A549 (cell line): ENCODE data around the gene HNRNPH1.
"Not testable (repeated sequence)": the region's sequence is repeated elsewhere in the genome, so short reads cannot be mapped to it uniquely, and the experiment has no call there.

Experiments
- SMC3 ChIP-seq: fragments of >200 bp; sonication (Bioruptor Twin); formaldehyde crosslinking; IDR thresholded peaks from 3 replicates; pipeline ENCODE4 v1.6.1; 2018; ENCODE audit warnings: inconsistent platforms
- TF ChIP-seq, protein P1 (sequence below): fragments of >200 bp; sonication (Bioruptor Twin); formaldehyde crosslinking; IDR thresholded peaks from 3 replicates; pipeline ENCODE4 v1.5.1; 2016

DNA sequence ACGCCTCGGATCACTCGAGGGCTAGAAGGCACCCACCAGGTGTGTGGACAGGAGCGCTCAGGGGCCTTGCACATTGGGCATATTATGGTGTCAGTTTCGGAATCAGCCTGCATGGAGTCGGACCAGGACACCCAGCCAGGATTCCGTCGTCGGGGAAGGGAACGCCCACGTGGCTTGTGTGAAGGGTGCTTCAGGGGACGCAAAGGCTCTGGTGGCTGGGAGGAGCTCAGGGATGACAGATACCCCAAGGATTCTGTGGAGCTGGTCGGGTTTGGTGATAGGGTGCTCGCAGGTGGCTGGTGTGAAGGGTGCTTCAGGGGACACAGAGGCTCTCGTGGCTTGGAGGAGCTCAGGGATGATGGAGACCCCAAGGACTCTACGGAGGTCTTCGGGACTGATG is 19.2 kb upstream of the HNRNPH1 start:
- not testable (repeated sequence) for TF ChIP-seq SMC3
- TF ChIP-seq, protein P1, sequence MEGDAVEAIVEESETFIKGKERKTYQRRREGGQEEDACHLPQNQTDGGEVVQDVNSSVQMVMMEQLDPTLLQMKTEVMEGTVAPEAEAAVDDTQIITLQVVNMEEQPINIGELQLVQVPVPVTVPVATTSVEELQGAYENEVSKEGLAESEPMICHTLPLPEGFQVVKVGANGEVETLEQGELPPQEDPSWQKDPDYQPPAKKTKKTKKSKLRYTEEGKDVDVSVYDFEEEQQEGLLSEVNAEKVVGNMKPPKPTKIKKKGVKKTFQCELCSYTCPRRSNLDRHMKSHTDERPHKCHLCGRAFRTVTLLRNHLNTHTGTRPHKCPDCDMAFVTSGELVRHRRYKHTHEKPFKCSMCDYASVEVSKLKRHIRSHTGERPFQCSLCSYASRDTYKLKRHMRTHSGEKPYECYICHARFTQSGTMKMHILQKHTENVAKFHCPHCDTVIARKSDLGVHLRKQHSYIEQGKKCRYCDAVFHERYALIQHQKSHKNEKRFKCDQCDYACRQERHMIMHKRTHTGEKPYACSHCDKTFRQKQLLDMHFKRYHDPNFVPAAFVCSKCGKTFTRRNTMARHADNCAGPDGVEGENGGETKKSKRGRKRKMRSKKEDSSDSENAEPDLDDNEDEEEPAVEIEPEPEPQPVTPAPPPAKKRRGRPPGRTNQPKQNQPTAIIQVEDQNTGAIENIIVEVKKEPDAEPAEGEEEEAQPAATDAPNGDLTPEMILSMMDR = not testable (repeated sequence)
